Loucy (cell line): ENCODE data around the gene CHST11.

ENCODE experiments used
- H2AFZ ChIP-seq: fragments of 200-600 bp; sonication (generic); 2 replicates; pipeline ENCODE4 v1.6.0; 2016; ENCODE audit warnings: antibody characterized with exemption, mild to moderate bottlenecking, low read length, moderate library complexity
- H3F3A ChIP-seq: fragments of 200-600 bp; 2 replicates; pipeline ENCODE4 v1.6.0; 2016; ENCODE audit warnings: antibody characterized with exemption, low read depth, mild to moderate bottlenecking
- H3K27me3 ChIP-seq: fragments of 200-600 bp; sonication (generic); 2 replicates; pipeline ENCODE4 v1.6.1; 2014; ENCODE audit warnings: low read length, mild to moderate bottlenecking; ENCODE audit not compliant: insufficient read depth, poor library complexity, severe bottlenecking
- H3K36me3 ChIP-seq: fragments of 200-600 bp; sonication (generic); 2 replicates; pipeline ENCODE4 v1.6.1; 2016; ENCODE audit warnings: low read length; ENCODE audit not compliant: insufficient read depth
- H3K4me1 ChIP-seq: fragments of 200-600 bp; sonication (generic); 2 replicates; pipeline ENCODE4 v1.5.1; 2014; ENCODE audit warnings: low read length, mild to moderate bottlenecking; ENCODE audit not compliant: insufficient read depth, poor library complexity, severe bottlenecking
- H3K4me2 ChIP-seq: fragments of 200-600 bp; sonication (generic); 2 replicates; pipeline ENCODE4 v1.6.0; 2014; ENCODE audit warnings: antibody characterized with exemption, low read length, low read depth, mild to moderate bottlenecking; ENCODE audit not compliant: poor library complexity, severe bottlenecking
- H3K4me3 ChIP-seq: fragments of 200-600 bp; sonication (generic); 2 replicates; pipeline ENCODE4 v1.5.1; 2014; ENCODE audit warnings: low read length, mild to moderate bottlenecking, mixed read lengths; ENCODE audit not compliant: poor library complexity, severe bottlenecking
- H3K79me2 ChIP-seq: fragments of 200-600 bp; sonication (generic); 2 replicates; pipeline ENCODE4 v1.6.1; 2014; ENCODE audit warnings: low read length; ENCODE audit not compliant: insufficient read depth
- H3K9ac ChIP-seq: fragments of 200-600 bp; sonication (generic); 2 replicates; pipeline ENCODE4 v1.6.0; 2014; ENCODE audit warnings: mild to moderate bottlenecking, low read depth, low read length, moderate library complexity; ENCODE audit not compliant: poor library complexity, severe bottlenecking
- H3K9me2 ChIP-seq: fragments of 200-600 bp; sonication (generic); replicated peaks from 2 replicates; pipeline ENCODE4 v1.6.1; 2016; ENCODE audit warnings: low read depth, low read length, mixed read lengths
- H3K9me3 ChIP-seq: fragments of 200-600 bp; sonication (generic); 2 replicates; pipeline ENCODE4 v1.6.1; 2014; ENCODE audit warnings: mild to moderate bottlenecking, antibody characterized with exemption, low read length, low read depth; ENCODE audit not compliant: insufficient read depth
- H4K20me1 ChIP-seq: fragments of 200-600 bp; sonication (generic); 2 replicates; pipeline ENCODE4 v1.6.0; 2014; ENCODE audit warnings: antibody characterized with exemption, low read length, mild to moderate bottlenecking; ENCODE audit not compliant: insufficient read depth, poor library complexity, severe bottlenecking
- CTCF ChIP-seq: fragments of 200-600 bp; sonication (generic); conservative IDR thresholded peaks from 2 replicates; pipeline ENCODE4 v1.5.1; 2014; ENCODE audit warnings: mild to moderate bottlenecking, antibody characterized with exemption, low read length
- EZH2phosphoT487 ChIP-seq: fragments of 200-600 bp; IDR thresholded peaks from 2 replicates; pipeline ENCODE4 v1.6.1; 2018; ENCODE audit warnings: antibody characterized with exemption, mild to moderate bottlenecking, moderate library complexity, borderline replicate concordance

Gene CHST11

GRCh38 chr12:104585448-104586055 is 128.8 kb downstream of the CHST11 start:
- no peak overlapping the region for H2AFZ ChIP-seq
- H3K4me2 ChIP-seq = no peak overlapping the region
- no peaks in the 10 kb centered on the region for H3F3A ChIP-seq
- no peak overlapping the region for H3K9ac ChIP-seq
- H3K27me3 ChIP-seq = no peaks in the 10 kb centered on the region
- H3K4me1 ChIP-seq = peaks cover 35% of the 10 kb centered on the region
- H3K36me3 ChIP-seq = peaks cover 55% of the 10 kb centered on the region; the same call in 1 of the 2 replicates
- H4K20me1 ChIP-seq = peaks cover 94% of the 10 kb centered on the region
- TF ChIP-seq CTCF (no peak), EZH2phosphoT487 (no peak)
- peaks cover 99% of the 10 kb centered on the region for H3K79me2 ChIP-seq
- H3K9me2 ChIP-seq = no peaks in the 10 kb centered on the region
- H3K9me3 ChIP-seq = no peaks in the 10 kb centered on the region
- no peak overlapping the region for H3K4me3 ChIP-seq

- H3K4me1 ChIP-seq = peaks cover 38% of the 10 kb centered on the region
- H4K20me1 ChIP-seq = peaks cover 94% of the 10 kb centered on the region
- peaks cover 99% of the 10 kb centered on the region for H3K79me2 ChIP-seq
- H3K9ac ChIP-seq = no peak overlapping the region
- TF ChIP-seq CTCF (no peak), EZH2phosphoT487 (no peak)
- no peak overlapping the region for H2AFZ ChIP-seq
- H3K36me3 ChIP-seq = peaks cover 55% of the 10 kb centered on the region; the same call in 1 of the 2 replicates
- no peaks in the 10 kb centered on the region for H3K27me3 ChIP-seq
- H3K9me3 ChIP-seq = no peaks in the 10 kb centered on the region
- no peaks in the 10 kb centered on the region for H3K9me2 ChIP-seq
- H3F3A ChIP-seq = no peaks in the 10 kb centered on the region
- no peak overlapping the region for H3K4me2 ChIP-seq
- H3K4me3 ChIP-seq = no peak overlapping the region
Observed at GRCh38 chr12:104586351-104586919, 129.7 kb downstream of the CHST11 start.

GRCh38 chr12:104588047-104588920 is 131.5 kb downstream of the CHST11 start:
- peaks cover 63% of the 10 kb centered on the region; the same call in 1 of the 2 replicates for H3K36me3 ChIP-seq
- peaks cover 29% of the 10 kb centered on the region for H3K4me1 ChIP-seq
- H3F3A ChIP-seq = no peaks in the 10 kb centered on the region
- TF ChIP-seq EZH2phosphoT487 = no peak
- no peak for TF ChIP-seq CTCF
- no peaks in the 10 kb centered on the region for H3K27me3 ChIP-seq
- no peaks in the 10 kb centered on the region for H3K9me3 ChIP-seq
- H3K9me2 ChIP-seq = no peaks in the 10 kb centered on the region
- H4K20me1 ChIP-seq = peaks cover 94% of the 10 kb centered on the region
- no peak overlapping the region for H3K9ac ChIP-seq
- no peak overlapping the region for H2AFZ ChIP-seq
- no peak overlapping the region for H3K4me3 ChIP-seq
- no peak overlapping the region for H3K4me2 ChIP-seq
- H3K79me2 ChIP-seq = peaks cover 99% of the 10 kb centered on the region
